HepG2 (cell line): ENCODE results near the gene RAMAC. TPM values are rescaled to one million over a fixed set of nuclear protein-coding genes. Genes with fewer than 3 reads are reported as not detected.

Experiments
- ATAC-seq: fragments of 200-7000 bp; cut with Tn5 transposase; 3 replicates; pipeline ENCODE4 v1.9.1; 2020; ENCODE audit warnings: mild to moderate bottlenecking, moderate library complexity
- BruUV-seq: library from RNA; stranded (reverse); fragments of 400-500 nt; replicated peaks from 2 replicates; lab custom pipeline; 2021; lab: Mats Ljungman, UMichigan
- CTCF ChIA-PET: fragments of 300-600 bp; formaldehyde crosslinking; extraction: SDS; loops from one replicate; lab custom pipeline; 2021; ENCODE audit warnings: low total read pairs, inconsistent platforms, low intra/inter-chr PET ratio; lab: Yijun Ruan, JAX
- POLR2A ChIA-PET: fragments of 350-600 bp; sonication (Branson Sonifier 250); formaldehyde crosslinking; loops from one replicate; lab custom pipeline; 2020; ENCODE audit warnings: antibody characterized with exemption, inconsistent platforms; lab: Yijun Ruan, JAX
- DNase-seq: peaks from one replicate; pipeline ENCODE4 v3.0.0-alpha.2; 2015; ENCODE audit warnings: low spot score
- FAIRE-seq: peaks from 3 replicates; lab custom pipeline; 2011; peaks lifted over from hg19 to GRCh38; lab: Jason Lieb, UNC
- H2AFZ ChIP-seq: one replicate; pipeline ENCODE4 v1.6.1; 2011; ENCODE audit warnings: low read length, inconsistent platforms
- H3K27ac ChIP-seq: fragments of 300-600 bp; 3 replicates; pipeline ENCODE4 v1.8.0; 2011; ENCODE audit warnings: mixed run types, mild to moderate bottlenecking, mixed read lengths, low read length, inconsistent platforms; ENCODE audit not compliant: insufficient read depth; ENCODE audit errors: extremely low read length
- H3K27me3 ChIP-seq, 2 experiments: fragments of 200-600 bp in 1 of 2; 2 replicates in 1 of 2; 3 replicates in 1 of 2; pipeline versions ENCODE4 v1.6.0 to v1.8.0; 2011; ENCODE audit warnings: low read length in 2 of 2, mild to moderate bottlenecking in 2 of 2, moderate library complexity in 2 of 2, inconsistent platforms in 1 of 2; ENCODE audit not compliant: insufficient read depth in 2 of 2, control insufficient read depth in 1 of 2
- H3K36me3 ChIP-seq, 2 experiments: fragments of 200-600 bp in 1 of 2; replicated peaks in 1 of 2; 2 replicates in 1 of 2; 3 replicates in 1 of 2; pipeline versions ENCODE4 v1.5.1 to v1.8.0; 2011; ENCODE audit warnings: low read length in 2 of 2, inconsistent platforms in 1 of 2; ENCODE audit not compliant: insufficient read depth in 2 of 2, control insufficient read depth in 1 of 2
- H3K4me1 ChIP-seq: 2 replicates; pipeline ENCODE4 v1.5.1; 2012; ENCODE audit warnings: low read length, inconsistent platforms; ENCODE audit not compliant: insufficient read depth
- H3K4me2 ChIP-seq: 2 replicates; pipeline ENCODE4 v1.6.0; 2011; ENCODE audit warnings: low read depth, low read length, inconsistent platforms
- H3K4me3 ChIP-seq, 3 experiments: fragments of 200-600 bp in 1 of 3; sonication (generic), shearing (Covaris generic) in 1 of 3; replicated peaks in 1 of 3; 2 replicates each; pipeline ENCODE4 v1.5.1; 2011 to 2016; ENCODE audit warnings: low read length in 3 of 3, inconsistent platforms in 2 of 3, low read depth in 2 of 3, mild to moderate bottlenecking in 2 of 3, control low read depth in 1 of 3, mixed read lengths in 1 of 3; ENCODE audit not compliant: insufficient read depth in 1 of 3
- H3K79me2 ChIP-seq: one replicate; pipeline ENCODE4 v1.6.1; 2011; ENCODE audit warnings: low read length, inconsistent platforms; ENCODE audit not compliant: insufficient read depth
- H3K9ac ChIP-seq: 2 replicates; pipeline ENCODE4 v1.6.0; 2011; ENCODE audit warnings: mild to moderate bottlenecking, low read depth, low read length, inconsistent platforms; ENCODE audit not compliant: insufficient read depth
- H3K9me3 ChIP-seq: 2 replicates; pipeline ENCODE4 v1.5.1; 2012; ENCODE audit warnings: mild to moderate bottlenecking, low read length
- H4K20me1 ChIP-seq: 2 replicates; pipeline ENCODE4 v1.6.0; 2011; ENCODE audit warnings: inconsistent platforms, mild to moderate bottlenecking, low read length, moderate library complexity; ENCODE audit not compliant: insufficient read depth
- PRPF4 ChIP-seq: fragments of 200-400 bp; formaldehyde crosslinking; IDR thresholded peaks from 2 replicates; pipeline ENCODE4 v1.6.1; 2016; ENCODE audit warnings: low read length, low read depth; ENCODE audit not compliant: poor library complexity, severe bottlenecking
- ZBTB40 ChIP-seq, 2 experiments: fragments of 450-650 bp in 1 of 2; sonication (generic) in 1 of 2; formaldehyde crosslinking in 1 of 2; IDR thresholded peaks; 2 replicates each; pipeline versions ENCODE4 v1.6.1 to v1.8.0; 2016 to 2022; ENCODE audit warnings: antibody characterized with exemption in 1 of 2, mild to moderate bottlenecking in 1 of 2, missing genetic modification reagents in 1 of 2
- ZBTB46 ChIP-seq: sonication (generic); formaldehyde crosslinking; IDR thresholded peaks from 2 replicates; pipeline ENCODE4 v1.4.0; 2020; ENCODE audit warnings: mild to moderate bottlenecking, missing genetic modification reagents, borderline replicate concordance
- ZNF138 ChIP-seq: sonication (generic); formaldehyde crosslinking; IDR thresholded peaks from 2 replicates; pipeline ENCODE4 v1.5.0; 2020; ENCODE audit warnings: mild to moderate bottlenecking, low read depth, missing genetic modification reagents
- ZNF691 ChIP-seq: sonication (generic); formaldehyde crosslinking; IDR thresholded peaks from 2 replicates; pipeline ENCODE4 v1.4.0; 2020; ENCODE audit warnings: missing genetic modification reagents, low read depth, mild to moderate bottlenecking, borderline replicate concordance
- WGBS: methylation state at CpG from one replicate; pipeline ENCODE4 v1.1.6; 2017; ENCODE audit warnings: low lambda C conversion rate; 5-methylcytosine and 5-hydroxymethylcytosine counted together
- in situ Hi-C: cut with HindIII; loops from 2 replicates; pipeline ENCODE4 v1.10.0; 2017; ENCODE audit warnings: low pct_unique_long_range_greater_than_20kb; ENCODE audit not compliant: extremely low pct_ligation_motif_present
- intact Hi-C: fragments of 100-400 bp; cut with micrococcal nuclease; formaldehyde crosslinking; loops from one replicate; pipeline ENCODE4 v1.10.0; 2022; ENCODE audit not compliant: unreplicated experiment
- polyA plus RNA-seq, 8 experiments: library from polyadenylated mRNA; depleted of rRNA in 3 of 8; stranded (reverse) in 7 of 8; unstranded in 1 of 8; fragments of >200 nt; fragmentation: Illumina TruSeq in 4 of 8; extraction: Trizol in 4 of 8; gene quantifications; 2 replicates each; pipeline versions ENCODE4 v1.2.1 to v1.2.3, GENCODE V29; 2011 to 2016; ENCODE audit warnings: low read depth in 4 of 8, missing spikeins in 1 of 8, mixed read lengths in 1 of 8; ENCODE audit not compliant: insufficient read depth in 1 of 8
- total RNA-seq, 5 experiments: library from RNA; depleted of rRNA; stranded (reverse); fragments of >200 nt; fragmentation: Illumina TruSeq; extraction: Trizol; gene quantifications; 2 replicates each; pipeline ENCODE4 v1.2.3, GENCODE V29; 2016; ENCODE audit warnings: low read depth in 1 of 5
- TF ChIP-seq, protein P1 (sequence below): sonication (generic); formaldehyde crosslinking; IDR thresholded peaks from 2 replicates; pipeline ENCODE4 v1.4.0; 2020; ENCODE audit warnings: mild to moderate bottlenecking, missing genetic modification reagents

The RAMAC gene
- total and polyA plus RNA-seq, 2 of the 13 experiments (the other 11 are each of a cell fraction or from before 2014, with no cell fraction given) = 22.2 to 45.9 TPM

- FAIRE-seq = no peak
- intact Hi-C loops (no loop called here), in situ Hi-C loops (loop anchor here (10.0 kb wide), 1 partner anchor 471 kb away; the partner anchor contains the start of gene RPS17)
- H3K4me1 ChIP-seq = peaks cover 21% of the 10 kb centered on the region
- no peak overlapping the region for H3K9ac ChIP-seq
- H3K36me3 ChIP-seq = peaks cover 2 to 25% of the 10 kb centered on the region in 2 experiments; a peak in 4 of 5 replicates
- 97% methylated on average over 4 of the region's 4 CpGs for WGBS
- BruUV-seq = no TSS peak
- ATAC-seq = no peak
- H3K79me2 ChIP-seq = peaks cover 7% of the 10 kb centered on the region
- no peak overlapping the region for H3K4me2 ChIP-seq
- H3K27me3 ChIP-seq = no peaks in the 10 kb centered on the region
- no peak overlapping the region for H2AFZ ChIP-seq
- ChIA-PET CTCF (no interaction called here), POLR2A (no interaction called here)
- no peak for DNase-seq
- H3K4me3 ChIP-seq = no peak overlapping the region
- no peaks in the 10 kb centered on the region for H3K9me3 ChIP-seq
- no peak overlapping the region for H3K27ac ChIP-seq
- H4K20me1 ChIP-seq = no peaks in the 10 kb centered on the region
- TF ChIP-seq ZBTB40 (IDR thresholded peaks at IDR 0.05) (no peak), ZBTB40 (CRISPR knock-in tag; IDR thresholded peaks at IDR 0.05) (no peak), ZNF691 (no peak), ZBTB46 (CRISPR knock-in tag) (no peak), PRPF4 (no peak), ZNF138 (CRISPR knock-in tag) (no peak)
- TF ChIP-seq, protein P1, sequence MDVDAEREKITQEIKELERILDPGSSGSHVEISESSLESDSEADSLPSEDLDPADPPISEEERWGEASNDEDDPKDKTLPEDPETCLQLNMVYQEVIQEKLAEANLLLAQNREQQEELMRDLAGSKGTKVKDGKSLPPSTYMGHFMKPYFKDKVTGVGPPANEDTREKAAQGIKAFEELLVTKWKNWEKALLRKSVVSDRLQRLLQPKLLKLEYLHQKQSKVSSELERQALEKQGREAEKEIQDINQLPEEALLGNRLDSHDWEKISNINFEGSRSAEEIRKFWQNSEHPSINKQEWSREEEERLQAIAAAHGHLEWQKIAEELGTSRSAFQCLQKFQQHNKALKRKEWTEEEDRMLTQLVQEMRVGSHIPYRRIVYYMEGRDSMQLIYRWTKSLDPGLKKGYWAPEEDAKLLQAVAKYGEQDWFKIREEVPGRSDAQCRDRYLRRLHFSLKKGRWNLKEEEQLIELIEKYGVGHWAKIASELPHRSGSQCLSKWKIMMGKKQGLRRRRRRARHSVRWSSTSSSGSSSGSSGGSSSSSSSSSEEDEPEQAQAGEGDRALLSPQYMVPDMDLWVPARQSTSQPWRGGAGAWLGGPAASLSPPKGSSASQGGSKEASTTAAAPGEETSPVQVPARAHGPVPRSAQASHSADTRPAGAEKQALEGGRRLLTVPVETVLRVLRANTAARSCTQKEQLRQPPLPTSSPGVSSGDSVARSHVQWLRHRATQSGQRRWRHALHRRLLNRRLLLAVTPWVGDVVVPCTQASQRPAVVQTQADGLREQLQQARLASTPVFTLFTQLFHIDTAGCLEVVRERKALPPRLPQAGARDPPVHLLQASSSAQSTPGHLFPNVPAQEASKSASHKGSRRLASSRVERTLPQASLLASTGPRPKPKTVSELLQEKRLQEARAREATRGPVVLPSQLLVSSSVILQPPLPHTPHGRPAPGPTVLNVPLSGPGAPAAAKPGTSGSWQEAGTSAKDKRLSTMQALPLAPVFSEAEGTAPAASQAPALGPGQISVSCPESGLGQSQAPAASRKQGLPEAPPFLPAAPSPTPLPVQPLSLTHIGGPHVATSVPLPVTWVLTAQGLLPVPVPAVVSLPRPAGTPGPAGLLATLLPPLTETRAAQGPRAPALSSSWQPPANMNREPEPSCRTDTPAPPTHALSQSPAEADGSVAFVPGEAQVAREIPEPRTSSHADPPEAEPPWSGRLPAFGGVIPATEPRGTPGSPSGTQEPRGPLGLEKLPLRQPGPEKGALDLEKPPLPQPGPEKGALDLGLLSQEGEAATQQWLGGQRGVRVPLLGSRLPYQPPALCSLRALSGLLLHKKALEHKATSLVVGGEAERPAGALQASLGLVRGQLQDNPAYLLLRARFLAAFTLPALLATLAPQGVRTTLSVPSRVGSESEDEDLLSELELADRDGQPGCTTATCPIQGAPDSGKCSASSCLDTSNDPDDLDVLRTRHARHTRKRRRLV (CRISPR knock-in tag) = no peak
Measured at GRCh38 chr15:83015361-83015760, 29.4 kb downstream of the RAMAC start.
